Osteocyte (in vitro differentiated cells): Measurements from ENCODE around the gene SDC3. TPM values are rescaled to one million over a fixed set of nuclear protein-coding genes. Genes with fewer than 3 reads are reported as not detected.

Source experiments
- DNase-seq: peaks from one replicate; pipeline ENCODE4 v3.0.0; 2021; ENCODE audit warnings: mixed read lengths; ENCODE audit not compliant: unreplicated experiment; ENCODE audit errors: extremely low spot score
- H3K27ac Mint-ChIP-seq: one replicate; pipeline ENCODE4 v1.8.0; 2021; ENCODE audit warnings: mild to moderate bottlenecking, mixed read lengths; ENCODE audit not compliant: unreplicated experiment
- H3K27me3 Mint-ChIP-seq: one replicate; pipeline ENCODE4 v1.8.0; 2021; ENCODE audit warnings: mixed read lengths; ENCODE audit not compliant: unreplicated experiment
- H3K36me3 Mint-ChIP-seq: one replicate; pipeline ENCODE4 v1.8.0; 2021; ENCODE audit warnings: mixed read lengths; ENCODE audit not compliant: unreplicated experiment
- H3K4me1 Mint-ChIP-seq: one replicate; pipeline ENCODE4 v1.8.0; 2021; ENCODE audit warnings: mixed read lengths; ENCODE audit not compliant: unreplicated experiment
- H3K4me3 Mint-ChIP-seq: one replicate; pipeline ENCODE4 v1.8.0; 2021; ENCODE audit warnings: mild to moderate bottlenecking, moderate library complexity, mixed read lengths; ENCODE audit not compliant: unreplicated experiment
- H3K9me3 Mint-ChIP-seq: one replicate; pipeline ENCODE4 v1.8.0; 2021; ENCODE audit warnings: mixed read lengths; ENCODE audit not compliant: unreplicated experiment
- CTCF ChIP-seq: fragments of 200-600 bp; sonication (generic); IDR thresholded peaks from 2 replicates; pipeline ENCODE4 v1.5.0; 2021; ENCODE audit warnings: antibody characterized with exemption, mild to moderate bottlenecking, moderate library complexity
- total RNA-seq: library from RNA; stranded (reverse); gene quantifications from 2 replicates; pipeline ENCODE4 v1.2.1, GENCODE V29; 2021

The SDC3 gene
- total RNA-seq, 1 donor from 2014 or later = 54.4 TPM

DNA sequence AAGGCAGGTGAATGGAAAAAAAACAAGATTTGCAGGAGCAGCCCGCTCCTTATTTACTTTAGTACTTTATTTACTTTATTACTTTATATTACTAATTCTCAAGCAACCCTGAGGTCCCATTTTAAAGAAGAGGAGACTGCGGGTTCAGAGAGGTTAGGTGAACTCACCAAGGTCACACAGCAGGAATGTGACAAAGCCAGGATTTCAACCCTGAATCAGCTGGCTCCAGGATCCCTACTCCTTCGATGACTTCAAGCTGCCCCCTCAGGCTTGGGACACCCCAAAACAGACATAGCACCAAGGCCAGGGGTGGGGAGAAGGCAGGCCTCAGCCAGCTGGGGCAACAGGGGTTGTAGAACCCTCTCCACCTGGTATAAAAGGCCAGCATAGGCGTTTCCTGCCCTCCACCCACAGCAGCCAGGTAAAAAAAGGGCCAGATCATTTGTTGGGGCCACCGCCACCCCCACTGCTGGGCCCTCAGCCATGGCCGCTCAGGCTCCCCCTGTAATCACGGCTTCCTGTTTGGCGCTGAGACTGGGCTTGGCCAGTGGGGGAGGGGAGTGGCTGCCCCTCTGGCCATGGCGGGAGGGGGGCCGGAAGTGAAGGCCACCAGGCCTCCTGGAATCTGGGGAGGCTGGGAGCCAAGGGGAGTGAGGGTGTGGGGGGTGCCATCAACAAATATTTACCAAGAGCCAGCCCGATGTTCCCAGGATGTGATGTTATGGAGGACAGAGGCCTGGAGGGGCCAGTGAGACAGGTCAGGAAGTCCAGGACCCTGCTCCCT is 6.6 kb downstream of the SDC3 start:
- H3K36me3 Mint-ChIP-seq = no peaks in the 10 kb centered on the region
- no peak overlapping the region for H3K27ac Mint-ChIP-seq
- peaks cover 36% of the 10 kb centered on the region for H3K4me1 Mint-ChIP-seq
- no peak for TF ChIP-seq CTCF
- no peaks in the 10 kb centered on the region for H3K27me3 Mint-ChIP-seq
- H3K9me3 Mint-ChIP-seq = no peaks in the 10 kb centered on the region
- no peak for DNase-seq
- no peak overlapping the region for H3K4me3 Mint-ChIP-seq

DNA sequence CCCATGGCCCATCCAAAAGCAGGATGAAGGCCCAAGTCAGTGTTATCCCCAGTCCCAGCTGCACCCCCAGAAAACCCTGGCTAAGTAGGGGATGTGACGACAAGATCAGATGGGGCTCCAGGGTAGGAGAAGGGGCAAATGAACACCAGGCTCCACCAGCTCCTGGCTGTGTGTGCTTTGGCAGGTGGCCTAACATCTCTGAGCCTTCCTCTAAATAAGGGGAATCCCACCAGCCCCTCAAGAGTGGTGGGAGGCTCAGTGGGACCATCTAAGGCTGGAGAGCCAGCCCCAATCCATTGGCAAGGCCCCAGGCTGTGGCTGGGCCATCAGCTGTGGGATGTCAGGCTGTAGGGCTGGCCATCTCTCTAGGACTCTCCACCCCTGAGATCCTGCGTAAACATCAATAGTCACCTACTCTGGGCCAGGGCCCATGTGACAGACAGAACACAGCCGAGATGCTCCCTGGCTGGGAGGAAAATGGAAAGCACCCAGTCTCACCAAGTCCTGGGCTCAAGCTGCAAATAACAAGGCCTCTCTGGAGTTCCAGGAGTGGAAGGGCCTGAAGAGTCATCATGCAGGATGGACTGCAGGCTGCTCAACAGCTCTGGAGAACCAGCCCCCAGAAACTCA is 7.5 kb downstream of the SDC3 start:
- H3K9me3 Mint-ChIP-seq = no peaks in the 10 kb centered on the region
- H3K4me3 Mint-ChIP-seq = no peak overlapping the region
- no peaks in the 10 kb centered on the region for H3K36me3 Mint-ChIP-seq
- H3K27ac Mint-ChIP-seq = no peak overlapping the region
- no peak for TF ChIP-seq CTCF
- H3K27me3 Mint-ChIP-seq = no peaks in the 10 kb centered on the region
- H3K4me1 Mint-ChIP-seq = peaks cover 33% of the 10 kb centered on the region
- no peak for DNase-seq

DNA sequence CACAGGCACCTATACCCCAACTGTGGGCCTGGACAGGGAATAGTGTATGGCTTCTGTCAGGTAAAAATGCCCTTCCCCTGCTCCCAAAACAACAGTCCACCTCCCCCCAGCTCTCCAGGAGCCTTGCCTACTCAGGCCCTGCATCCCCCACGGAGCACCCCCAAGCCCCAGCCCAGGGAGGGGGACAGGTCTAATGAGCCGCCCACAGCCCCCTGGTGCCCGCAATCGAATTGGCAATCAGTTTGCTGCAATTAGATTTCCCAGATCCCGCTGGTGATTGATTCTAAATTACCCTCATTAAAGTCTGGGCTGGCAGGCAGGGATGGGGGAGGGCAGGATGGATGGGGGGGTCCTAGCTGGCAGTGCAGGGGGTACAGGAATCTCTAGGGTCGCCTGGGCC is 8.1 kb downstream of the SDC3 start:
- no peak for DNase-seq
- no peak overlapping the region for H3K27ac Mint-ChIP-seq
- no peaks in the 10 kb centered on the region for H3K27me3 Mint-ChIP-seq
- H3K4me3 Mint-ChIP-seq = no peak overlapping the region
- no peaks in the 10 kb centered on the region for H3K9me3 Mint-ChIP-seq
- peaks cover 31% of the 10 kb centered on the region for H3K4me1 Mint-ChIP-seq
- H3K36me3 Mint-ChIP-seq = no peaks in the 10 kb centered on the region
- TF ChIP-seq CTCF = no peak

- Mint-ChIP-seq H3K9me3 (no peaks in the 10 kb centered on the region), H3K4me1 (peaks cover 29% of the 10 kb centered on the region), H3K36me3 (no peaks in the 10 kb centered on the region), H3K4me3 (no peak overlapping the region), H3K27me3 (no peaks in the 10 kb centered on the region), H3K27ac (no peak overlapping the region)
- TF ChIP-seq CTCF = no peak
- no peak for DNase-seq
Observed at GRCh38 chr1:30899577-30900389, 8.8 kb downstream of the SDC3 start.
